Smooth muscle cell of bladder (primary cell): Measurements from ENCODE around the gene ZNF57. TPM values are rescaled to one million over a fixed set of nuclear protein-coding genes. Genes with fewer than 3 reads are reported as not detected.

Source experiments
- total RNA-seq: library from RNA; depleted of rRNA; stranded (reverse); fragments of >200 nt; gene quantifications from 2 replicates; pipeline ENCODE4 v1.2.3, GENCODE V29; 2014

The ZNF57 gene
- total RNA-seq = 3.5 and 3.6 TPM in 2 replicates

GRCh38 chr19:2900296-2901252 is at the start of gene ZNF57:
ZNF57 (plus strand) TSS chr19:2900928; CDS start chr19:2901046, 118 bp downstream.

GRCh38 chr19:2867025-2867991 is 33.4 kb upstream of the ZNF57 start, which contains the start of gene ZNF556:
ZNF556 (plus strand) TSS chr19:2867335; CDS start chr19:2867422, 87 bp downstream.

GRCh38 chr19:2944775-2945574 is 44.2 kb downstream of the ZNF57 start, which contains the start of gene ZNF77:
ZNF77 (minus strand) TSS chr19:2944971; CDS start chr19:2944840, 131 bp downstream.

Other genes starting within 250 kb of the ZNF57 start
- 0.14 and 0.37 TPM in 2 replicates for gene GNG7, start 198.2 kb upstream of the ZNF57 start, total RNA-seq
- gene DIRAS1, start 179.6 kb upstream of the ZNF57 start, total RNA-seq = 1.3 and 2.7 TPM in 2 replicates
- gene SLC39A3, start 160.9 kb upstream of the ZNF57 start, total RNA-seq = 23.3 and 32.4 TPM in 2 replicates
- gene SGTA, start 117.7 kb upstream of the ZNF57 start, total RNA-seq = 23.6 and 27.5 TPM in 2 replicates
- gene THOP1, start 115.4 kb upstream of the ZNF57 start, total RNA-seq = 41.4 and 61.7 TPM in 2 replicates
- gene ZNF554, start 81.1 kb upstream of the ZNF57 start, total RNA-seq = 3.7 and 4.1 TPM in 2 replicates
- 4.3 and 5.0 TPM in 2 replicates for gene ZNF555, start 59.5 kb upstream of the ZNF57 start, total RNA-seq
- under 0.01 and 0.09 TPM in 2 replicates for gene ZNF556, start 33.6 kb upstream of the ZNF57 start, total RNA-seq
- gene ZNF77, start 44.0 kb downstream of the ZNF57 start, total RNA-seq = 3.5 and 5.5 TPM in 2 replicates
- 2.4 and 3.4 TPM in 2 replicates for gene TLE6, start 76.6 kb downstream of the ZNF57 start, total RNA-seq
- gene TLE2, start 128.4 kb downstream of the ZNF57 start, total RNA-seq = 2.1 and 3.1 TPM in 2 replicates
- gene TLE5, start 161.6 kb downstream of the ZNF57 start, total RNA-seq = 109 and 139 TPM in 2 replicates
- gene GNA11, start 193.4 kb downstream of the ZNF57 start, total RNA-seq = 58.2 and 66.7 TPM in 2 replicates
- under 0.01 TPM in 1 of 2 replicates, not detected in the other for gene GNA15, start 235.1 kb downstream of the ZNF57 start, total RNA-seq